Brain microvascular endothelial cell (primary cell): ENCODE results near the gene ABCA2.
A peak's percentile ranks its signal among the peaks of the same experiment; 100 is the strongest.

Experiments
- DNase-seq: peaks from one replicate; pipeline ENCODE4 v3.0.0-alpha.2; 2020
- H3K27ac ChIP-seq: fragments of 250-450 bp; sonication (Bioruptor Pico); 2 replicates; pipeline ENCODE4 v1.5.1; 2020; ENCODE audit warnings: mild to moderate bottlenecking, moderate library complexity
- H3K27me3 ChIP-seq: fragments of 250-450 bp; sonication (Bioruptor Pico); replicated peaks from 2 replicates; pipeline ENCODE4 v1.5.1; 2020; ENCODE audit warnings: mild to moderate bottlenecking
- H3K36me3 ChIP-seq: fragments of 250-450 bp; sonication (Bioruptor Pico); replicated peaks from 2 replicates; pipeline ENCODE4 v1.5.1; 2020; ENCODE audit warnings: mild to moderate bottlenecking
- H3K4me3 ChIP-seq: 2 replicates; pipeline ENCODE4 v1.5.1; 2011; ENCODE audit warnings: low read depth, mild to moderate bottlenecking, control low read depth, low read length, moderate library complexity
- in situ Hi-C: cut with HindIII; loops from 2 replicates; pipeline ENCODE4 v1.10.0; 2017; ENCODE audit warnings: low sequenced_read_pairs, low pct_ligation_motif_present
- TF ChIP-seq, protein P1 (sequence below): IDR thresholded peaks from 2 replicates; pipeline ENCODE4 v1.5.1; 2011; ENCODE audit warnings: low read depth, mild to moderate bottlenecking, moderate library complexity, low read length, control low read depth, inconsistent platforms; ENCODE audit errors: missing control alignments

The ABCA2 gene

DNA sequence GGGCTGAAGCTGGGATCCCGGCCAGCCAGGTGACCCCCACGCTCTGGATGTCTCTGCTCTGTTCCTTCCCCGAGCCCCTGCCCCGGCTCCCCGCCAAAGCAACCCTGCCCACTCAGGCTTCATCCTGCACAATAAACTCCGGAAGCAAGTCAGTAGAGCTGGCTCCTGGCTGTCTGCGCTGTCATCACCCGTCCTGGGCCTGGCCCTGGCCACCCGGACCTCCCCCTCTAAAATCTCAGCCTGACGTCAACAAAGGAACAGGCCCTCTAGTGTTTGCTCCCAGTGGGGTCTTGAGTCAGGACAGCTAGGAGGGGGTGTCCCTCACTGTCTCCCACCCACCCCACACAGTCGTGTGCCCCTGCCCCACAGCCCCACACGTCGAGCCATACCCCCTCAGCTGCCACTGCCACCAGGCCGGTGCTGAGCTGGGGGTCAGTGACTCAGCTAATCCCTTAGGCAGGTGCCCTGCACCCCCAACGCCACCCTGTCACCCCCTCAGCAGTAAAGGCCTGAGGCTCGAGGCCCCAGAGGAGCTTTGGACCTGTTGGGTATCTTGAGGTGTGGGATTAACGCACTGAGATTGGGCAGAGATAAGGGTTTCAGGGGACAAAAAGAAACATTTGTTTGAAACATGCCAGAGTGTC, 46.3 kb downstream of the ABCA2 start:
- Histone ChIP-seq H3K27me3 (peaks cover 23% of the 10 kb centered on the region), H3K4me3 (no peak overlapping the region), H3K36me3 (no peaks in the 10 kb centered on the region), H3K27ac (no peak overlapping the region)
- in situ Hi-C loops = no loop called here
- no peak for DNase-seq
- TF ChIP-seq, protein P1, sequence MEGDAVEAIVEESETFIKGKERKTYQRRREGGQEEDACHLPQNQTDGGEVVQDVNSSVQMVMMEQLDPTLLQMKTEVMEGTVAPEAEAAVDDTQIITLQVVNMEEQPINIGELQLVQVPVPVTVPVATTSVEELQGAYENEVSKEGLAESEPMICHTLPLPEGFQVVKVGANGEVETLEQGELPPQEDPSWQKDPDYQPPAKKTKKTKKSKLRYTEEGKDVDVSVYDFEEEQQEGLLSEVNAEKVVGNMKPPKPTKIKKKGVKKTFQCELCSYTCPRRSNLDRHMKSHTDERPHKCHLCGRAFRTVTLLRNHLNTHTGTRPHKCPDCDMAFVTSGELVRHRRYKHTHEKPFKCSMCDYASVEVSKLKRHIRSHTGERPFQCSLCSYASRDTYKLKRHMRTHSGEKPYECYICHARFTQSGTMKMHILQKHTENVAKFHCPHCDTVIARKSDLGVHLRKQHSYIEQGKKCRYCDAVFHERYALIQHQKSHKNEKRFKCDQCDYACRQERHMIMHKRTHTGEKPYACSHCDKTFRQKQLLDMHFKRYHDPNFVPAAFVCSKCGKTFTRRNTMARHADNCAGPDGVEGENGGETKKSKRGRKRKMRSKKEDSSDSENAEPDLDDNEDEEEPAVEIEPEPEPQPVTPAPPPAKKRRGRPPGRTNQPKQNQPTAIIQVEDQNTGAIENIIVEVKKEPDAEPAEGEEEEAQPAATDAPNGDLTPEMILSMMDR = no peak

DNA sequence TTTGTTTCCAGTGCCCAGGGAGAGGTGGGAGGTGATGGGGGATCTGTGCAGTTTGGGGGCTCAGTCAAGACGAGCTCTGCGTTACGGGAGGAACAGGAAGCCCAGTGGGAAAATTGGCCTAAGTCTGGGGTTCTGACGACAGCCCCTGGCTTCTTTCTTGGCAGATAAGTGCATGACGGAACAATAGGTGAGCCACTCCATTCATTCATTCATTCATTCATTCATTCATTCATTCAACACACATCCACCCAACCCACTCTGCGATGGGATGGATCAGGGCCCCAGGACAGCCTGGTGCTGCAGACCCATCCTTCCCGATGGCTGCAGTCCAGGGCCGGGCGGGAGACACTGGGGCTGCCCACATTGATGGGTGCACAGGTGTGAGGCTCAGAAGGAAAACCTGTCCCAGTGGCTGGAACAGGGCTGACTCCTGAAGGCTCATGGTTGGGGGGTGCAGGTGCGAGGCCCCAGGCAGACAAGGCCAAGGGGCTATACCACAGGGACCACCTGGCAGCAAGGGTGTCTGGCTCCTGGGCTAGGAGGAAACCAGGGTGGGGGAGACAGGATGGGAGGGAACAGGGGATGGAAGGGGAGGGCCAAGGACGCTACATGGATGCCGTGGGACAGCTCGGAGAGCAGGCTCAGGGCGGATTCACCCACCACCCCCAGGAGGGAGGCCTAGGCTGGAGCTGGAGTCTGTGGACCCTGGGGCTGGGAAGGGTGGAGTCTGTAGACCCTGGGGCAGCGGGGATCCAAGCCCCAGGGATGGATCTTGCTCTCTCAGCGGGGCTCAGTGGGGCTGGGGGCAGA, 47.2 kb downstream of the ABCA2 start:
- in situ Hi-C loops = no loop called here
- no peak for DNase-seq
- TF ChIP-seq, protein P1 = no peak
- no peak overlapping the region for H3K4me3 ChIP-seq
- H3K27ac ChIP-seq = no peak overlapping the region
- H3K27me3 ChIP-seq = peaks cover 15% of the 10 kb centered on the region
- H3K36me3 ChIP-seq = no peaks in the 10 kb centered on the region

DNA sequence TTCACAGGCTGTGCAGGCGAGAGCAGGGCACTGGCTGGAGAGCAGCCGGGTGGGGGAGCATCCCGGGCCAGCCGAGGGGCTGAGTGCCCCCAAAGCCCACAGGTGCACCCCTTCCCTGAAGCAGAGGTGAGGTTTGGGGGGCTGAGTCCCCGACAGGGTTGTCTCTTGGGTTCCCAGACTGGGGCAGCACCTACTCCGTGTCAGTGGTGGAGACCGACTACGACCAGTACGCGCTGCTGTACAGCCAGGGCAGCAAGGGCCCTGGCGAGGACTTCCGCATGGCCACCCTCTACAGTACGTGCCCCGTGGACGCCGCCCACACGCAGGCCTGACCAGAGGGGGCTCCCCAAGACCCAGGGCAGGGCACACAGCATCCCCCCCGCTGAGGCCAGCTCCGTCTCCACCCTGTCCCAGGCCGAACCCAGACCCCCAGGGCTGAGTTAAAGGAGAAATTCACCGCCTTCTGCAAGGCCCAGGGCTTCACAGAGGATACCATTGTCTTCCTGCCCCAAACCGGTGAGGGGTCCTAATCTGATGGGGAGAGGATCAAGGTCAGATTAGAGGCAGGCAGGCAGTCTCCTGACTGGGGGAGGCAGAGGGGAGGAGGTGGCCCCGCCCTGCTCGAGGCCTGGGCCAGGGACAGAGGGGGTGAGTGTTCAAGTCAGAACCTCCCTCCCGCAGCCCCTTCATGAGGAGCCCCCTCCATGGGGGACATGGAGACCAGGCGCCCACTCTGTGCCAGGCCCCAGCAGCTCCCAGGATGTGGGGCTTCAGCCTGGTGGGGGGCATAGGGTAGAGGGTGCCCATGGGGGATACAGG, 48.1 kb downstream of the ABCA2 start:
- Histone ChIP-seq H3K36me3 (no peaks in the 10 kb centered on the region), H3K4me3 (no peak overlapping the region), H3K27ac (no peak overlapping the region), H3K27me3 (peaks cover 8% of the 10 kb centered on the region)
- in situ Hi-C loops = no loop called here
- TF ChIP-seq, protein P1 = no peak
- DNase-seq = no peak

DNA sequence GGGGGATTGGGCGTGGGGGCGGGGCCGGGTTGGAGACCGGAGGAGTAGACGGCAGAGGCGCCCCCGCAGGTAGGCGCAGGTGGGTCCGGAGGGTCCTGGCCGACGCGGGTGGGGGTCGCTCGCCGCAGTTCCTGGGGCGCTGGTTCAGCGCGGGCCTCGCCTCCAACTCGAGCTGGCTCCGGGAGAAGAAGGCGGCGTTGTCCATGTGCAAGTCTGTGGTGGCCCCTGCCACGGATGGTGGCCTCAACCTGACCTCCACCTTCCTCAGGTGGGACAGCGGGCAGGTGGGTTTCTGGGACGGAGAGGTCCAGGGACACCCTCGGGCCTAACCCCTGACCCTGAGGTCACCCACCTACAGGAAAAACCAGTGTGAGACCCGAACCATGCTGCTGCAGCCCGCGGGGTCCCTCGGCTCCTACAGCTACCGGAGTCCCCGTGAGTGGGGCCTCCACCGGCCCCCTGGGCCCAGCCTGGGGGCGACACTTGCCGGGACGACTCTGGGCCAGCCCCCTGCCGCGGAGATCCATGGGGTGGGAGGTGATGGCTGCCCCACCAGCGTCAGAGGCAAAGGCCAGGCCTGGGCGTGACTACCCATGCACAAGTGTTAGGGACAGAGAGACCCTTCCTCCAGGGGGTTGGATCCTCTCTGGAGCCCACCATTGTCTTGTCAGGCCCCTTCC, 49.0 kb downstream of the ABCA2 start:
- Histone ChIP-seq H3K27ac (no peak overlapping the region), H3K27me3 (no peaks in the 10 kb centered on the region), H3K4me3 (no peak overlapping the region), H3K36me3 (no peaks in the 10 kb centered on the region)
- TF ChIP-seq, protein P1 = no peak
- in situ Hi-C loops = no loop called here
- no peak for DNase-seq

DNA sequence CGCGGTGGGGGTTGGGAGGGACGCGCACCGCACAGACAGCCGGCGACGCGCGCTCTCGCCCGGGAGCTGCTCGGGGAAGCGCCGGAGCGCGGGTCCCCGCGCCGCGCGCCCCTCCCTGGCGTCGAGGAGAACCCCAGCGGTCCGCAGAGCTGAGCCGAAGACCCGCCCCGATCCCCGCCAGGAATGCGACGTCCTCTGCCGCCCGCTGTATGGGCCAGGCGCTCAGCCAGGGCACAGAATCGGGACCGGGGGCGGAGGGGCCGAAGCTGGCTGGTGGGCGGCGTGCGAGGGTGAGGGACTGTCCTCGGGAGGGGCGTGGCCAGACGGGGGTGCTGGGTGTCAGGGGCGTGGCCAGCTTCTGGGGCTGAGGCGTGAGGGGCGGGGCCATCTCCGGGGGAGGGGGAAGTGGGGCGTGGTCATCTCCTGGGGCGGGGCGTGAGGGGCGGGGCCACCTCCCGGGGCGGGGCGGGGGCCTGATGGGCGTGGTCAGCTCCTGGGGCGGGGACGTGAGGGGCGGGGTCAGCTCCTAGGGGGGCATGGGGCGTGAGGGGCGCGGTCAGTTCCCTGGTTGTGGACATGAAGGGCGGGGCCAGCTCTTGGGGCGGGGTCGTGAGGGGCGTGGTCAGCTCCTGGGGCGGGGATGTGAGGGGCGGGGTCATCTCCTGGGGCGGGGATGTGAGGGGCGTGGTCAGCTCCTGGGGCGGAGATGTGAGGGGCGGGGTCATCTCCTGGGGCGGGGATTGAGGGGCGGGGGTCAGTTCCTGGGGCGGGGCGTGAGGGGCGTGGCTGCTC, 49.8 kb downstream of the ABCA2 start:
- in situ Hi-C loops = no loop called here
- TF ChIP-seq, protein P1 = no peak
- DNase-seq = peak; percentile 38
- Histone ChIP-seq H3K36me3 (no peaks in the 10 kb centered on the region), H3K27me3 (no peaks in the 10 kb centered on the region), H3K27ac (no peak overlapping the region), H3K4me3 (peak overlapping the region; percentile 56)
